Stimulated activated CD8-positive, alpha-beta memory T cell treated with anti-CD3 and anti-CD28 coated beads, Interleukin-7, amount 100 ng/mL, for 4 hours (primary cell): ENCODE measurements around the gene JARID2.

ENCODE experiments used
- DNase-seq, 2 donors: peaks; one replicate each; pipeline ENCODE4 v3.0.0-alpha.2; 2020; ENCODE audit warnings: low read depth in 2 of 2

Gene JARID2

GRCh38 chr6:15417811-15418210 lies 171.9 kb downstream of the JARID2 start:
- no peak for DNase-seq

DNA sequence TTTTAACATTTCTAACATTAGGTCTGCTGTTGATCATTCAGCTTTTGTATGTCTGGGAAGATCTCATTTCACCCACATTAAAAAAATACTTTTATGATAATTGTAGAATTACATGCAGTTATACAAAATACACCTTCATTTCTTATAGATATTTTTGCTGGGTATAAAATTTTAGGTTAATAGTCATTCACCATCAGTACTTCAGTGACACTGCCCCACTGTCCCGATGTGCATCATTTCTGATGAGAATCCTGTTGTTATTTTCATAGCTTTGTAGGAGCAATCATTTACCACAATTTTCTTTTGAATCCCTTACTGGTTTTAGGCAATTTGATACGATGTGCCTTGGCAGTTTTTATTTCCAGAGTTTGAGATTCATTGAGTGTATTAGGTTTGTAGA lies 173.6 kb downstream of the JARID2 start:
- DNase-seq: no peak

GRCh38 chr6:15420959-15421438 lies 175.1 kb downstream of the JARID2 start:
- DNase-seq: no peak

GRCh38 chr6:15421945-15422733 lies 176.3 kb downstream of the JARID2 start:
- DNase-seq: peak in 1 of 2 donors; percentile 18

GRCh38 chr6:15423286-15423993 lies 177.6 kb downstream of the JARID2 start:
- no peak for DNase-seq

- no peak for DNase-seq
Measured at GRCh38 chr6:15425947-15426346, 180.1 kb downstream of the JARID2 start.

DNA sequence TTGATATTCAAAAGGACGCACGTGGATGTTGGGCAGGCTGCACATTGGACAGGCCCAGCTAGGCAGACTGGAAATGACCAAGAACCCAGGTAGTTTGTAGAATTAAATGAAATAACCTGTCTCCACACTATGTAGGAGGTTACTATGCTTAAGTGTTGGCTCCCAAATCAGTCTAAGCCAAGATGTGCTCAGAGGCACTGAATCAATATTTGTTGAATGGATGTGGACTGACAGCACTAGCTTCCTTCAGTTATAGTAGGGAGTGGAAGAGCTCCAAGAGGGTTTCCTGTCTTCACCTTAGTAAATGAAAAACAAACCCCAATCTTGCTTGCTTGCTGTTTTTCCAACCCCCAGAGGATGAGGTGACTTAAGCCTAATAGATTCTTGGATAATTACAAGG lies 180.5 kb downstream of the JARID2 start:
- no peak for DNase-seq

- no peak for DNase-seq
Measured at GRCh38 chr6:15426901-15427300, 181.0 kb downstream of the JARID2 start.

GRCh38 chr6:15427331-15428070 lies 181.6 kb downstream of the JARID2 start:
- DNase-seq: no peak

- no peak for DNase-seq
Measured at GRCh38 chr6:15429141-15430110, 183.6 kb downstream of the JARID2 start.

GRCh38 chr6:15430186-15430585 lies 184.3 kb downstream of the JARID2 start:
- no peak for DNase-seq

DNA sequence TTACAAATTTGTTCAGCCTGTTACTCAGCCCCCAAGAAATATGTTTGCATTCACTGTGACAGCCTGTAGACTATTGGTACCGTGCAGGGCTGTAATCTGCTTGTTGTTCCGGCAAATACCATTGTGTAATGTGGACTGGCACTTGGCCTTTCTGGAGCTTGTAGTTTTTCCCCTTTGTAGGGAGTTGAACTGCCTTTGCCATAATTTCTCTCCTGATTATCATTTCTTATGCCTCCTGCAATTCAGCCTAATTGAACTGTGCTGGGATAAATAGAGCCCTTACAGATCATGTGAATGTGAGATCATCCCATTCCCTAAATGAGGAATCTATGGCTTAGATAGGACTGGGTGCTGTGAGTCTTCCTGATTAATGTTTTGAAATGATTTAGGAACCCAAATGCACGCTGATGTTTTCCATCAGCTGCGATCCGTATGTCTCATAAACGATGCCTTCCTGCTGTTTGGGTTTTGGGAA lies 185.1 kb downstream of the JARID2 start:
- no peak for DNase-seq

- DNase-seq: no peak
Measured at GRCh38 chr6:15431762-15432483, 186.1 kb downstream of the JARID2 start.

- DNase-seq: no peak
Measured at GRCh38 chr6:15433511-15433861, 187.6 kb downstream of the JARID2 start.

GRCh38 chr6:15434263-15434662 lies 188.4 kb downstream of the JARID2 start:
- no peak for DNase-seq

DNA sequence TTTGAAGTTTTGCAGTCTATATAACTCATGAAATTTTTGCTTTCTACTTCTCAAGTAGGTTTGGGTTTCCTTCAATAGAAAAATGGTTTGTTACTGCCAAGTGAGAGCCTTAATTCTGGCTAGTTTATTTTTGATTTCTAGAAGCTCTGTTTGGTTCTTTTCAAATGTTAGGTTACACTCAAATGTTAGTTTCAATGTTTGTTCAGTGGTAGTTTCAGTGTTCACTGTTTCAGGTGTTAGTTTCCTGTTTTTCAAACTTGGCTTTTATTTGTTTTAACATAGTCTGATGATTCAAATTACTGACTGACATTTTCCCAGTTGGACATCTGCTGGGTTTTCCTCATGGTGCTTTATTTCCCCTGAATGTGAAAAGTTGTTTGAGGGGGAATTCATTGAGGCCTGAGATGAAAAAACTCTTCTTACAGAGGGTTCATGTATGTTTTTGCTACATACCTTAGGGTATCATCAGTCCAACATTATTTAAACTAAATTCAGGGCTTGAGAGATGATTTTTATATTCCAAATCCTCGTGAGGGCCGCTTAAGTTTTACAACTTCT lies 189.0 kb downstream of the JARID2 start:
- DNase-seq: no peak

DNA sequence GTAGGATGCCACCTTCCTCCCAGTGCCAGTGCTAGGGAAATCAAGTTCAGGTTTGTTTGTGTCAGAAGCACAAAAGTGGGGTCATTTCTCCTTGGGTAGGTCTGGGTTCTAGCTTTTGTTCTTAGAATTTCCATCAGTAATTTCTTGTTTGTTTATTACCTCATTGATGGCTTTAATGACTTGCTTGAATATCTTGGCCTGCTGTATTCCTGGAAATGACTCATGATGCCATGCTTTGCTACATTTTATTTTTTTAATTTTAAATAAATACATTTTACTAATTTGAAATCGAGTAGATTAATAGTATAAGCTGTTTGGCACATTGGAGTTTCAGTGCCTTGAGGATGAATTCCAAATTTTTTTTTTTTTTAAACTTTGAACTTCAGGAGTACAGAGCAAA lies 189.6 kb downstream of the JARID2 start:
- DNase-seq: no peak

DNA sequence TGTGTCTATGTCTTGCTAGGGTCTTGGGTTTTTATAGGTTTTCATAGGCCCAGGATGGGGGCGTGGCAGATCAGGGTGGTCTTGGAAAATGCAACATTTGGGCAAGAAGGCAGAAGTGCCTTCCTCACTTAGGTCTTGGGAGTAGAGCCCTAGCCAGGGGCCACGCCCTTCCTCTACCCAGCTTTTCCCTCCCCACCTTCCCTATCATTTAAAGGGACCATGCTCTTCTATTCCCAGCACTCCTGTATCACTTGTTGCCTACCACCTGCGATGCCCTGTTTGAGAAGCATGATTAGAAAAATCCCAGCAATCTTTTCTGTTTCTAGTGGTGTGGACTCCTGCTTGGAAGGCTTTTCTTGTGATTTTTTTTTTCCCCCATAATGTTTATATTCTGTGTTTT lies 190.6 kb downstream of the JARID2 start:
- no peak for DNase-seq

DNA sequence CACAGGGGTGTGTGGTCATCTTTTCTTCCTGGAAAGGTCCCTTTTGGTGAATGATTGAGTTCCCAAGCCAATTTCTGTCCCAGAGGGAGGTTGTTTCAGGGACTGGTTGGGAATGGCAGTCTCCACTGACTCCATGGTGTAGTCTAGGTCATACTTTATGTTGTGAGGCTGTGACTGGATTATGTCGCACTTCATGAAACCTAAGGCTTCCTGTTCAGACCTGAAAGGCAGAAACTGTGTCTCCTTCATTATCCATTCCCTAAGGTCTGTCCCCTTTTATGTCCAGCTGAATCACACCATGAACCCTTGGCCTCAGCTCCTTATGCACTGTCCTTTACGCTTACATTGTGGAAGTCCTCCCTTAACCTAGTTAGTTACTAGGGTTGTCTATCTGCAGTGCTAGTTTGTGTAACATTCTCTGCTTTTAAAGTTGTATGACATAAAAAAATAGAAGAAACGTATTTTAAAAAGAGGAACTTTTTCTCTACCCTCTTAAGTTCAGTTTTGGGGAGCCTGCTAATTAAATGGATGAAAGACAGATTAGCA lies 191.3 kb downstream of the JARID2 start:
- DNase-seq: no peak
